Measurements from ENCODE around the gene LAIR2. TPM values are rescaled to one million over a fixed set of nuclear protein-coding genes. Genes with fewer than 3 reads are reported as not detected.
A peak's percentile ranks its signal among the peaks of the same experiment; 100 is the strongest.

The LAIR2 gene
- total and polyA plus RNA-seq, 4 experiments from 2014 or later, result 0.81 to 27.9 (median 8.4) TPM

GRCh38 chr19:54457773-54458647 is 44.6 kb upstream of the LAIR2 start:
- DNase-seq, result no peak
- peaks cover 49 to 67% of the 10 kb centered on the region in 2 donors for H3K36me3 Mint-ChIP-seq
- intact Hi-C loops (cut with micrococcal nuclease), result no loop called here

GRCh38 chr19:54458648-54459281 is 43.9 kb upstream of the LAIR2 start:
- Mint-ChIP-seq H3K4me1 (peaks cover 15 to 37% (median 21%) of the 10 kb centered on the region in 4 donors), H3K27me3 (no peaks in the 10 kb centered on the region), H3K27ac (peak overlapping the region in 6 of 7 donors; percentile 43 to 79 (median 66)), H3K4me3 (no peak overlapping the region), H3K36me3 (peaks cover 41 to 62% of the 10 kb centered on the region in 2 donors), H3K9me3 (peaks cover 0 to 4% (median 0%) of the 10 kb centered on the region in 8 donors)
- Histone ChIP-seq H3K4me3 (ENCODE audit: low read length in 2 of 2) (no peak overlapping the region), H3K4me1 (ENCODE audit: insufficient read depth, low read length) (peaks cover 21% of the 10 kb centered on the region), H3K27me3 (ENCODE audit: insufficient read depth, low read length) (no peaks in the 10 kb centered on the region), H3K36me3 (ENCODE audit: insufficient read depth, low read length) (peaks cover 77% of the 10 kb centered on the region), H3K27ac (ENCODE audit: low read depth, low read length) (no peak overlapping the region), H3K9me3 (ENCODE audit: control insufficient read depth in 1 of 2, low read length in 2 of 2) (no peaks in the 10 kb centered on the region)
- ChIA-PET CTCF (ENCODE audit: partially characterized antibody) (interaction anchor here (1.6 kb wide), 1 partner anchor 11 kb away, joined by 4 read pairs; no protein-coding TSS in a partner anchor), POLR2A (ENCODE audit: partially characterized antibody) (interaction anchor here (0.6 to 9.3 kb wide), 3 partner anchors 10 to 715 kb away, joined by 3 to 142 read pairs (median 4); partner anchors contain the start of gene LENG8)
- intact Hi-C loops (cut with micrococcal nuclease), result no loop called here
- DNase-seq, result no peak

More at GRCh38 chr19:54457773-54458647, 44.6 kb upstream of the LAIR2 start:
- H3K36me3 ChIP-seq (ENCODE audit: insufficient read depth, low read length), result peaks cover 85% of the 10 kb centered on the region
- H3K4me1 Mint-ChIP-seq, result peaks cover 15 to 42% (median 23%) of the 10 kb centered on the region in 4 donors
- no peaks in the 10 kb centered on the region for H3K27me3 Mint-ChIP-seq
- peak overlapping the region in 2 of 8 donors; percentile 15 to 36 for H3K4me3 Mint-ChIP-seq
- no peaks in the 10 kb centered on the region for H3K27me3 ChIP-seq (ENCODE audit: insufficient read depth, low read length)
- CTCF ChIA-PET (ENCODE audit: partially characterized antibody), result no interaction called here
- peaks cover 0 to 4% (median 0%) of the 10 kb centered on the region in 8 donors for H3K9me3 Mint-ChIP-seq
- H3K4me3 ChIP-seq (ENCODE audit: low read length in 2 of 2), result no peak overlapping the region
- H3K27ac ChIP-seq (ENCODE audit: low read depth, low read length), result no peak overlapping the region
- H3K27ac Mint-ChIP-seq, result peak overlapping the region in 3 of 7 donors; percentile 56 to 79 (median 78)
- no peaks in the 10 kb centered on the region for H3K9me3 ChIP-seq (ENCODE audit: control insufficient read depth in 1 of 2, low read length in 2 of 2)
- POLR2A ChIA-PET (ENCODE audit: partially characterized antibody), result interaction anchor here (9.3 kb wide), 1 partner anchor 10 kb away, joined by 142 read pairs; the partner anchor contains the start of gene LENG8
- peaks cover 18% of the 10 kb centered on the region for H3K4me1 ChIP-seq (ENCODE audit: insufficient read depth, low read length)

GRCh38 chr19:54459282-54460229 is 43.1 kb upstream of the LAIR2 start:
- peaks cover 69% of the 10 kb centered on the region for H3K36me3 ChIP-seq (ENCODE audit: insufficient read depth, low read length)
- no peak overlapping the region for H3K27ac ChIP-seq (ENCODE audit: low read depth, low read length)
- peaks cover 0 to 4% (median 0%) of the 10 kb centered on the region in 8 donors for H3K9me3 Mint-ChIP-seq
- H3K4me1 ChIP-seq (ENCODE audit: insufficient read depth, low read length), result peaks cover 27% of the 10 kb centered on the region
- H3K9me3 ChIP-seq (ENCODE audit: control insufficient read depth in 1 of 2, low read length in 2 of 2), result no peaks in the 10 kb centered on the region
- peaks cover 20 to 43% (median 28%) of the 10 kb centered on the region in 4 donors for H3K4me1 Mint-ChIP-seq
- intact Hi-C loops (cut with micrococcal nuclease), result loop anchor here (5.0 kb wide), 1 partner anchor 592 kb away; the partner anchor contains the start of gene MYADM
- DNase-seq, result no peak
- H3K36me3 Mint-ChIP-seq, result peaks cover 36 to 61% of the 10 kb centered on the region in 2 donors
- H3K27me3 ChIP-seq (ENCODE audit: insufficient read depth, low read length), result no peaks in the 10 kb centered on the region
- peak overlapping the region in 6 of 7 donors; percentile 43 to 78 (median 62) for H3K27ac Mint-ChIP-seq
- CTCF ChIA-PET (ENCODE audit: partially characterized antibody), result interaction anchor here (1.6 kb wide), 1 partner anchor 11 kb away, joined by 4 read pairs; no protein-coding TSS in a partner anchor
- H3K4me3 ChIP-seq (ENCODE audit: low read length in 2 of 2), result no peak overlapping the region
- peak overlapping the region in 3 of 8 donors; percentile 1 to 59 (median 34) for H3K4me3 Mint-ChIP-seq
- no peaks in the 10 kb centered on the region for H3K27me3 Mint-ChIP-seq
- POLR2A ChIA-PET (ENCODE audit: partially characterized antibody), result interaction anchor here (0.6 to 9.3 kb wide), 4 partner anchors 9 to 714 kb away, joined by 3 to 142 read pairs (median 4); partner anchors contain the start of gene LENG8

GRCh38 chr19:54460230-54461005 is 42.2 kb upstream of the LAIR2 start:
- no peaks in the 10 kb centered on the region for H3K27me3 ChIP-seq (ENCODE audit: insufficient read depth, low read length)
- Mint-ChIP-seq H3K36me3 (peaks cover 27 to 52% of the 10 kb centered on the region in 2 donors), H3K4me3 (peak overlapping the region in 1 of 8 donors; percentile 59), H3K27me3 (no peaks in the 10 kb centered on the region), H3K4me1 (peaks cover 20 to 43% (median 30%) of the 10 kb centered on the region in 4 donors), H3K27ac (peak overlapping the region in 3 of 7 donors; percentile 46 to 94 (median 63)), H3K9me3 (peaks cover 0 to 4% (median 0%) of the 10 kb centered on the region in 8 donors)
- peaks cover 27% of the 10 kb centered on the region for H3K4me1 ChIP-seq (ENCODE audit: insufficient read depth, low read length)
- H3K36me3 ChIP-seq (ENCODE audit: insufficient read depth, low read length), result peaks cover 61% of the 10 kb centered on the region
- H3K9me3 ChIP-seq (ENCODE audit: control insufficient read depth in 1 of 2, low read length in 2 of 2), result no peaks in the 10 kb centered on the region
- no peak overlapping the region for H3K4me3 ChIP-seq (ENCODE audit: low read length in 2 of 2)
- CTCF ChIA-PET (ENCODE audit: partially characterized antibody), result interaction anchor here (1.6 kb wide), 1 partner anchor 12 kb away, joined by 4 read pairs; no protein-coding TSS in a partner anchor
- H3K27ac ChIP-seq (ENCODE audit: low read depth, low read length), result no peak overlapping the region
- POLR2A ChIA-PET (ENCODE audit: partially characterized antibody), result interaction anchor here (0.5 to 9.3 kb wide), 3 partner anchors 7 to 90 kb away, joined by 3 to 142 read pairs (median 23); partner anchors contain the start of gene LENG8
- DNase-seq, result no peak
- intact Hi-C loops (cut with micrococcal nuclease), result loop anchor here (5.0 kb wide), 1 partner anchor 593 kb away; the partner anchor contains the start of gene MYADM

- no peak overlapping the region for H3K27ac ChIP-seq (ENCODE audit: low read depth, low read length)
- Mint-ChIP-seq H3K4me3 (peak overlapping the region in 2 of 8 donors; percentile 13 to 51), H3K4me1 (peaks cover 22 to 43% (median 30%) of the 10 kb centered on the region in 4 donors), H3K27me3 (no peaks in the 10 kb centered on the region), H3K9me3 (peaks cover 0 to 7% (median 0%) of the 10 kb centered on the region in 8 donors), H3K36me3 (peaks cover 22 to 48% of the 10 kb centered on the region in 2 donors), H3K27ac (peak overlapping the region in 4 of 7 donors; percentile 48 to 94 (median 80))
- peaks cover 27% of the 10 kb centered on the region for H3K4me1 ChIP-seq (ENCODE audit: insufficient read depth, low read length)
- ChIA-PET CTCF (ENCODE audit: partially characterized antibody) (no interaction called here), POLR2A (ENCODE audit: partially characterized antibody) (interaction anchor here (3.3 to 9.3 kb wide), 2 partner anchors 7 to 13 kb away, joined by 23 to 142 read pairs; partner anchors contain the start of gene LENG8)
- H3K36me3 ChIP-seq (ENCODE audit: insufficient read depth, low read length), result peaks cover 53% of the 10 kb centered on the region
- no peaks in the 10 kb centered on the region for H3K27me3 ChIP-seq (ENCODE audit: insufficient read depth, low read length)
- no peaks in the 10 kb centered on the region for H3K9me3 ChIP-seq (ENCODE audit: control insufficient read depth in 1 of 2, low read length in 2 of 2)
- intact Hi-C loops (cut with micrococcal nuclease), result loop anchor here (5.0 kb wide), 1 partner anchor 594 kb away; the partner anchor contains the start of gene MYADM
- no peak overlapping the region for H3K4me3 ChIP-seq (ENCODE audit: low read length in 2 of 2)
- no peak for DNase-seq
These were observed 41.4 kb upstream of the LAIR2 start for GRCh38 chr19:54461210-54461609.
